Neuronal stem cell (in vitro differentiated cells): ENCODE measurements around the gene ZFPL1.
A peak's percentile ranks its signal among the peaks of the same experiment; 100 is the strongest.

Experiments
- DNase-seq: peaks from one replicate; pipeline ENCODE4 v3.0.0-alpha.2; 2013; ENCODE audit warnings: low spot score
- H2AFZ ChIP-seq: one replicate; pipeline ENCODE4 v1.6.1; 2013; ENCODE audit warnings: mild to moderate bottlenecking, low read length, inconsistent platforms
- H2AK5ac ChIP-seq: 2 replicates; pipeline ENCODE4 v1.6.1; 2013; ENCODE audit warnings: low read depth, mild to moderate bottlenecking, inconsistent platforms, low read length, moderate library complexity, mixed read lengths
- H2BK120ac ChIP-seq: 2 replicates; pipeline ENCODE4 v1.6.1; 2013; ENCODE audit warnings: low read depth, mild to moderate bottlenecking, inconsistent platforms, low read length, moderate library complexity, mixed read lengths
- H2BK12ac ChIP-seq: one replicate; pipeline ENCODE4 v1.6.1; 2013; ENCODE audit warnings: low read length, inconsistent platforms
- H2BK15ac ChIP-seq: 2 replicates; pipeline ENCODE4 v1.6.1; 2013; ENCODE audit warnings: mild to moderate bottlenecking, low read length, inconsistent platforms, mixed read lengths
- H2BK5ac ChIP-seq: one replicate; pipeline ENCODE4 v1.6.1; 2013; ENCODE audit warnings: inconsistent platforms, mild to moderate bottlenecking, low read length, moderate library complexity
- H3K14ac ChIP-seq: one replicate; pipeline ENCODE4 v1.6.1; 2013; ENCODE audit warnings: low read length, inconsistent platforms
- H3K18ac ChIP-seq: 2 replicates; pipeline ENCODE4 v1.6.1; 2013; ENCODE audit warnings: low read length, inconsistent platforms
- H3K23ac ChIP-seq: 2 replicates; pipeline ENCODE4 v1.6.1; 2013; ENCODE audit warnings: low read depth, mild to moderate bottlenecking, mixed read lengths, low read length, inconsistent platforms; ENCODE audit not compliant: poor library complexity
- H3K27ac ChIP-seq: replicated peaks from 3 replicates; pipeline ENCODE4 v1.5.1; 2013; ENCODE audit warnings: low read length, inconsistent platforms
- H3K27me3 ChIP-seq, 3 experiments: 2 replicates each; pipeline ENCODE4 v1.6.1; 2013; ENCODE audit warnings: low read length in 3 of 3, mild to moderate bottlenecking in 2 of 3, inconsistent platforms in 1 of 3, low read depth in 1 of 3, mixed read lengths in 1 of 3, moderate library complexity in 1 of 3; ENCODE audit not compliant: control insufficient read depth in 3 of 3, insufficient read depth in 3 of 3
- H3K36me3 ChIP-seq, 2 donors: replicated peaks in 1 of 2; 2 replicates each; pipeline ENCODE4 v1.6.1; 2013; ENCODE audit warnings: low read length in 2 of 2; ENCODE audit not compliant: control insufficient read depth in 2 of 2, insufficient read depth in 2 of 2
- H3K4ac ChIP-seq: 2 replicates; pipeline ENCODE4 v1.6.1; 2013; ENCODE audit warnings: inconsistent platforms, mild to moderate bottlenecking, low read length, moderate library complexity
- H3K4me1 ChIP-seq, 2 donors: 1 replicate in 1 of 2; 2 replicates in 1 of 2; pipeline ENCODE4 v1.6.1; 2013; ENCODE audit warnings: low read length in 2 of 2, low read depth in 1 of 2; ENCODE audit not compliant: control insufficient read depth in 2 of 2, insufficient read depth in 1 of 2
- H3K4me2 ChIP-seq: one replicate; pipeline ENCODE4 v1.6.1; 2013; ENCODE audit warnings: mild to moderate bottlenecking, low read length, inconsistent platforms; ENCODE audit not compliant: insufficient read depth, poor library complexity, severe bottlenecking
- H3K4me3 ChIP-seq, 2 donors: 2 replicates each; pipeline ENCODE4 v1.5.1; 2013; ENCODE audit warnings: low read length in 2 of 2, mild to moderate bottlenecking in 2 of 2, inconsistent platforms in 1 of 2, moderate library complexity in 1 of 2
- H3K79me1 ChIP-seq: one replicate; pipeline ENCODE4 v1.6.1; 2013; ENCODE audit warnings: low read depth, mild to moderate bottlenecking, inconsistent platforms, low read length, moderate library complexity
- H3K9ac ChIP-seq: one replicate; pipeline ENCODE4 v1.6.1; 2013; ENCODE audit warnings: mild to moderate bottlenecking, low read depth, low read length, inconsistent platforms; ENCODE audit not compliant: poor library complexity
- H3K9me3 ChIP-seq, 2 donors: replicated peaks in 1 of 2; 2 replicates each; pipeline versions ENCODE3 to v1.6.1; 2013; ENCODE audit warnings: low read length in 2 of 2, mild to moderate bottlenecking in 2 of 2, inconsistent platforms in 1 of 2, low read depth in 1 of 2, mixed read lengths in 1 of 2, moderate library complexity in 1 of 2; ENCODE audit not compliant: control insufficient read depth in 2 of 2, insufficient read depth in 1 of 2
- H4K8ac ChIP-seq: one replicate; pipeline ENCODE4 v1.6.1; 2013; ENCODE audit warnings: low read depth, mild to moderate bottlenecking, inconsistent platforms, low read length, moderate library complexity
- H4K91ac ChIP-seq: one replicate; pipeline ENCODE4 v1.6.1; 2013; ENCODE audit warnings: low read length, low read depth, mild to moderate bottlenecking, inconsistent platforms; ENCODE audit not compliant: poor library complexity
- WGBS, 2 donors: extraction: QIAGEN DNeasy Blood & Tissue Kit; methylation state at CpG; one replicate each; pipeline ENCODE4 v1.1.7; 2013; ENCODE audit warnings: missing lambda C conversion rate in 2 of 2, mixed read lengths in 1 of 2; ENCODE audit not compliant: insufficient read length in 2 of 2, insufficient replicate concordance in 1 of 2; ENCODE audit errors: extremely low coverage in 2 of 2; 5-methylcytosine and 5-hydroxymethylcytosine counted together

Gene ZFPL1

GRCh38 chr11:65058012-65058411, 26.0 kb upstream of the ZFPL1 start:
- H3K4me1 ChIP-seq: no peaks in the 10 kb centered on the region
- peaks cover 3% of the 10 kb centered on the region for H3K79me1 ChIP-seq
- H2BK120ac ChIP-seq: peak overlapping the region; percentile 8
- no peaks in the 10 kb centered on the region for H3K36me3 ChIP-seq
- no peak overlapping the region for H2AFZ ChIP-seq
- H3K27me3 ChIP-seq: peaks cover 0 to 19% (median 2%) of the 10 kb centered on the region in 3 experiments
- no CpG with 5 or more reads among the region's 13 CpGs for WGBS, 2 donors
- no peak for DNase-seq
- H3K23ac ChIP-seq: no peak overlapping the region
- peak overlapping the region; percentile 90 for H2AK5ac ChIP-seq
- no peak overlapping the region for H4K91ac ChIP-seq
- no peak overlapping the region for H4K8ac ChIP-seq
- no peak overlapping the region for H3K4me2 ChIP-seq
- no peak overlapping the region for H3K4ac ChIP-seq
- no peak overlapping the region for H3K4me3 ChIP-seq
- no peak overlapping the region for H2BK5ac ChIP-seq
- no peak overlapping the region for H3K27ac ChIP-seq
- H2BK15ac ChIP-seq: no peak overlapping the region
- no peaks in the 10 kb centered on the region for H3K9me3 ChIP-seq
- H2BK12ac ChIP-seq: no peak overlapping the region
- H3K14ac ChIP-seq: peak overlapping the region; percentile 21
- no peak overlapping the region for H3K9ac ChIP-seq
- no peak overlapping the region for H3K18ac ChIP-seq

- H3K18ac ChIP-seq: peak within 1 kb of the TSS; percentile 44
- H2AFZ ChIP-seq: no peak within 1 kb of the TSS
- no peak for DNase-seq
- no peak within 1 kb of the TSS for H3K4me3 ChIP-seq
- no peak within 1 kb of the TSS for H3K4me2 ChIP-seq
- H3K23ac ChIP-seq: no peak within 1 kb of the TSS
- H3K27ac ChIP-seq: no peak within 1 kb of the TSS
- H3K14ac ChIP-seq: peak within 1 kb of the TSS; percentile 21
- peak within 1 kb of the TSS; percentile 90 for H2AK5ac ChIP-seq
- WGBS, 2 donors: no CpG with 5 or more reads among the region's 8 CpGs
- H4K8ac ChIP-seq: no peak within 1 kb of the TSS
- H3K27me3 ChIP-seq: peaks cover 0 to 13% (median 2%) of the 10 kb centered on the region in 3 experiments
- H3K9ac ChIP-seq: peak within 1 kb of the TSS; percentile 30
- no peaks in the 10 kb centered on the region for H3K36me3 ChIP-seq
- no peak within 1 kb of the TSS for H2BK12ac ChIP-seq
- peak within 1 kb of the TSS; percentile 8 for H2BK120ac ChIP-seq
- H2BK15ac ChIP-seq: no peak within 1 kb of the TSS
- no peak within 1 kb of the TSS for H3K4ac ChIP-seq
- H3K9me3 ChIP-seq: no peaks in the 10 kb centered on the region
- H4K91ac ChIP-seq: no peak within 1 kb of the TSS
- H2BK5ac ChIP-seq: peak within 1 kb of the TSS; percentile 66
- peaks cover 3% of the 10 kb centered on the region for H3K79me1 ChIP-seq
- no peaks in the 10 kb centered on the region for H3K4me1 ChIP-seq
Observed at GRCh38 chr11:65058419-65059054, 25.5 kb upstream of the ZFPL1 start, which contains the start of gene NAALADL1. Gene NAALADL1, minus strand, starts transcription at chr11:65058553. Its CDS starts 32 bp downstream, at chr11:65058521.

- no peak for DNase-seq
- H3K23ac ChIP-seq: peak overlapping the region; percentile 58
- H2BK120ac ChIP-seq: no peak overlapping the region
- H3K18ac ChIP-seq: no peak overlapping the region
- H4K91ac ChIP-seq: no peak overlapping the region
- peaks cover 0 to 4% (median 2%) of the 10 kb centered on the region in 3 experiments for H3K27me3 ChIP-seq
- H3K9ac ChIP-seq: peak overlapping the region; percentile 30
- no peaks in the 10 kb centered on the region for H3K9me3 ChIP-seq
- no peak overlapping the region for H2AK5ac ChIP-seq
- H3K27ac ChIP-seq: no peak overlapping the region
- no peaks in the 10 kb centered on the region for H3K36me3 ChIP-seq
- no peaks in the 10 kb centered on the region for H3K4me1 ChIP-seq
- H3K79me1 ChIP-seq: peaks cover 3% of the 10 kb centered on the region
- H2AFZ ChIP-seq: no peak overlapping the region
- no peak overlapping the region for H3K4me2 ChIP-seq
- no CpG with 5 or more reads among the region's 3 CpGs for WGBS, 2 donors
- no peak overlapping the region for H4K8ac ChIP-seq
- H3K4me3 ChIP-seq: no peak overlapping the region
- no peak overlapping the region for H3K14ac ChIP-seq
- H2BK12ac ChIP-seq: no peak overlapping the region
- no peak overlapping the region for H2BK5ac ChIP-seq
- no peak overlapping the region for H2BK15ac ChIP-seq
- no peak overlapping the region for H3K4ac ChIP-seq
Observed at GRCh38 chr11:65059523-65059922, 24.5 kb upstream of the ZFPL1 start.

- WGBS, 2 donors: no CpG with 5 or more reads among the region's 10 CpGs
Observed at GRCh38 chr11:65059959-65060824, 23.8 kb upstream of the ZFPL1 start.

More at GRCh38 chr11:65059959-65060824, 23.8 kb upstream of the ZFPL1 start:
- Histone ChIP-seq H4K8ac (no peak overlapping the region), H3K79me1 (peaks cover 3% of the 10 kb centered on the region), H3K27me3 (peaks cover 0 to 3% (median 0%) of the 10 kb centered on the region in 3 experiments), H3K36me3 (no peaks in the 10 kb centered on the region), H3K9me3 (no peaks in the 10 kb centered on the region), H3K14ac (no peak overlapping the region), H3K27ac (no peak overlapping the region), H2AK5ac (no peak overlapping the region), H2BK15ac (no peak overlapping the region), H3K4ac (no peak overlapping the region), H4K91ac (no peak overlapping the region), H2BK120ac (no peak overlapping the region), H3K9ac (no peak overlapping the region), H2BK5ac (no peak overlapping the region), H3K18ac (no peak overlapping the region), H3K23ac (peak overlapping the region; percentile 81), H2BK12ac (no peak overlapping the region), H2AFZ (no peak overlapping the region), H3K4me3 (no peak overlapping the region), H3K4me2 (no peak overlapping the region), H3K4me1 (no peaks in the 10 kb centered on the region)
- no peak for DNase-seq
